Mucosa of descending colon (tissue), 3 donors: Measurements from ENCODE around the gene KIAA1755. TPM values are rescaled to one million over a fixed set of nuclear protein-coding genes. Genes with fewer than 3 reads are reported as not detected.

Experiments
- ATAC-seq: fragments of 200-7000 bp; cut with Tn5 transposase; one replicate; pipeline ENCODE4 v1.9.1; 2020; ENCODE audit warnings: mild to moderate bottlenecking, moderate library complexity
- DNase-seq, 3 donors: peaks; one replicate each; pipeline ENCODE4 v3.0.0-alpha.2; 2020
- H3K36me3 ChIP-seq: fragments of 200-600 bp; one replicate; pipeline ENCODE4 v1.8.0; 2021; ENCODE audit warnings: low read depth, mild to moderate bottlenecking
- H3K4me1 ChIP-seq: fragments of 200-600 bp; one replicate; pipeline ENCODE4 v1.8.0; 2021; ENCODE audit warnings: low read depth, mild to moderate bottlenecking
- H3K4me3 ChIP-seq: fragments of 200-600 bp; one replicate; pipeline ENCODE4 v1.8.0; 2021; ENCODE audit warnings: mild to moderate bottlenecking
- H3K9me3 ChIP-seq: fragments of 200-600 bp; one replicate; pipeline ENCODE4 v1.8.0; 2021; ENCODE audit warnings: mild to moderate bottlenecking
- CTCF ChIP-seq: fragments of 200-600 bp; IDR thresholded peaks from one replicate; pipeline ENCODE4 v1.8.0; 2022; ENCODE audit warnings: antibody characterized with exemption, mild to moderate bottlenecking
- intact Hi-C, 2 donors: fragments of 100-400 bp; cut with DNase I in 1 of 2; cut with micrococcal nuclease in 1 of 2; formaldehyde crosslinking; loops; one replicate each; pipeline versions ENCODE4 v1.11.0 to v1.11.1; 2022; cut with DNase I, micrococcal nuclease
- total RNA-seq, 3 donors: library from RNA; stranded (reverse); fragmentation: NEBNext Ultra II Directional in 2 of 3; extraction: Animal tissue kit (Norgen Biotek cat#: 25700) in 2 of 3; gene quantifications; one replicate each; pipeline versions ENCODE4 v1.2.1 to v1.2.4, GENCODE V29; 2021 to 2023
- donor health status: DM: no; HTN: no; CAD: no; lungs with moderate emphysema.
- donor health status: DM: no; HTN: no; CAD: no.
- donor health status: DM: no; HTN: yes; CAD: no.

Gene KIAA1755
- total RNA-seq, 3 donors from 2014 or later: 1.2 to 22.4 (median 3.4) TPM

- H3K36me3 ChIP-seq: no peaks in the 10 kb centered on the region
- TF ChIP-seq CTCF: no peak
- intact Hi-C loops: no loop called here
- no peak overlapping the region for H3K4me3 ChIP-seq
- peaks cover 27% of the 10 kb centered on the region for H3K9me3 ChIP-seq
- ATAC-seq: no peak
- H3K4me1 ChIP-seq: no peaks in the 10 kb centered on the region
- no peak for DNase-seq
These were observed 19.3 kb downstream of the KIAA1755 start for GRCh38 chr20:38241201-38241600.

GRCh38 chr20:38239441-38239840 is 21.1 kb downstream of the KIAA1755 start:
- TF ChIP-seq CTCF: no peak
- H3K9me3 ChIP-seq: peaks cover 27% of the 10 kb centered on the region
- ATAC-seq: no peak
- H3K4me3 ChIP-seq: no peak overlapping the region
- H3K4me1 ChIP-seq: no peaks in the 10 kb centered on the region
- intact Hi-C loops: no loop called here
- no peaks in the 10 kb centered on the region for H3K36me3 ChIP-seq
- no peak for DNase-seq

DNA sequence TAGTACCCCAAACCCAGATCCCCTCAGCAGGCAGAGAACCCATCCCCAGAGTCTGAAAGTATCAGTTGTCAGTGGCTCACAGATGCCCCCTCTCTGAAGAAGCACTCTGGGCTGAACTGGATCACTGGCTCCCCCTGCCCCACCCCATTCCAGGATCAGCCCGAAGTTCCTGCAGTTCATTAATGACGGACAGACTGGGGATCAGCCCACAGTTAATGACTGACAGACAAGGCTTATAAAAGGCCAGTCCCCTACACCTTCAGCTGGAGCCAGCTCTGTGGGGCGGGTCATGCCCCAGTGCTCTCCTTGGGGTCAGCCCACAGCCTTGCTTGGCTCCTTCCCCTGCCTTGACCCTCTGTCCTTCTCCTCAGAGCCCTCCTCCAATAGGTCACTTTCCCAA is 21.7 kb downstream of the KIAA1755 start:
- H3K4me1 ChIP-seq: no peaks in the 10 kb centered on the region
- ATAC-seq (no peak), DNase-seq (no peak)
- no peak for TF ChIP-seq CTCF
- no peak overlapping the region for H3K4me3 ChIP-seq
- peaks cover 27% of the 10 kb centered on the region for H3K9me3 ChIP-seq
- no peaks in the 10 kb centered on the region for H3K36me3 ChIP-seq
- intact Hi-C loops: no loop called here

GRCh38 chr20:38237381-38237780 is 23.2 kb downstream of the KIAA1755 start:
- ATAC-seq: no peak
- intact Hi-C loops: no loop called here
- TF ChIP-seq CTCF: no peak
- H3K4me1 ChIP-seq: no peaks in the 10 kb centered on the region
- H3K36me3 ChIP-seq: no peaks in the 10 kb centered on the region
- no peak overlapping the region for H3K4me3 ChIP-seq
- DNase-seq: no peak
- H3K9me3 ChIP-seq: peaks cover 13% of the 10 kb centered on the region

- H3K4me3 ChIP-seq: no peak overlapping the region
- no peak for ATAC-seq
- H3K36me3 ChIP-seq: no peaks in the 10 kb centered on the region
- intact Hi-C loops: no loop called here
- TF ChIP-seq CTCF: no peak
- DNase-seq: no peak
- H3K9me3 ChIP-seq: no peaks in the 10 kb centered on the region
- no peaks in the 10 kb centered on the region for H3K4me1 ChIP-seq
These were observed 28.9 kb downstream of the KIAA1755 start for GRCh38 chr20:38231531-38232121.

- Histone ChIP-seq H3K9me3 (no peaks in the 10 kb centered on the region), H3K4me1 (no peaks in the 10 kb centered on the region), H3K4me3 (no peak overlapping the region), H3K36me3 (no peaks in the 10 kb centered on the region)
- no peak for ATAC-seq
- intact Hi-C loops: no loop called here
- no peak for TF ChIP-seq CTCF
- no peak for DNase-seq
These were observed 29.5 kb downstream of the KIAA1755 start for GRCh38 chr20:38230957-38231526.
